Measurements from ENCODE around the gene WFDC10B. TPM values are rescaled to one million over a fixed set of nuclear protein-coding genes. Genes with fewer than 3 reads are reported as not detected.

The WFDC10B gene
- total and polyA plus RNA-seq, 10 of the 15 experiments (the other 5 are each of a cell fraction or from before 2014, with no cell fraction given) = not detected

GRCh38 chr20:45672765-45673164 is 32.1 kb downstream of the WFDC10B start:
- CTCF ChIA-PET = no interaction called here
- SMC1A ChIA-PET (ENCODE audit: uncharacterized antibody, unreplicated experiment) = no interaction called here
- no peak for ATAC-seq

More at GRCh38 chr20:45672765-45673164, 32.1 kb downstream of the WFDC10B start:
- H3K27me3 ChIP-seq (replicated peaks in 1 of 2; ENCODE audit: control insufficient read depth in 2 of 2, insufficient read depth in 2 of 2, low read length in 1 of 2) = no peaks in the 10 kb centered on the region
- DNase-seq (ENCODE audit: low read depth, low spot score) (no peak), FAIRE-seq (no peak)
- H3K9me3 ChIP-seq (replicated peaks; ENCODE audit: control insufficient read depth, insufficient read depth, low read length) = no peaks in the 10 kb centered on the region
- no peak overlapping the region for H3K27ac ChIP-seq (ENCODE audit: control insufficient read depth, insufficient read depth)
- no peak for TF ChIP-seq PKNOX1 (IDR thresholded peaks at IDR 0.05)
- no peak for TF ChIP-seq CHD1 (IDR thresholded peaks at IDR 0.05; ENCODE audit: low read depth, low read length)
- no peak for TF ChIP-seq ZNF592 (IDR thresholded peaks at IDR 0.05)
- TF ChIP-seq SRF (IDR thresholded peaks at IDR 0.05; ENCODE audit: low read depth in 2 of 2, low read length in 2 of 2) = no peak
- TF ChIP-seq EED (IDR thresholded peaks at IDR 0.05; ENCODE audit: low read depth) = no peak
- no peak for TF ChIP-seq STAT3 (IDR thresholded peaks at IDR 0.05; ENCODE audit: low read depth, low read length)
- TF ChIP-seq E2F4 (IDR thresholded peaks at IDR 0.05; ENCODE audit: low read depth, low read length) = no peak
- TF ChIP-seq HDAC6 (IDR thresholded peaks at IDR 0.05; ENCODE audit: unreplicated experiment) = no peak
- TF ChIP-seq RBBP5 (conservative IDR thresholded peaks at IDR 0.05) = no peak
- TF ChIP-seq KDM1A (IDR thresholded peaks at IDR 0.05; ENCODE audit: borderline replicate concordance) = no peak
- TF ChIP-seq MTA3 (IDR thresholded peaks at IDR 0.05; ENCODE audit: borderline replicate concordance, low read length) = no peak
- TF ChIP-seq FOXK2 (IDR thresholded peaks at IDR 0.05) = no peak
- TF ChIP-seq BACH1 (IDR thresholded peaks at IDR 0.05; ENCODE audit: borderline replicate concordance) = no peak
- no peak for TF ChIP-seq RELB (IDR thresholded peaks at IDR 0.05; ENCODE audit: low read depth)
- H3K4me3 ChIP-seq = no peak overlapping the region
- H3K4me2 ChIP-seq (ENCODE audit: control insufficient read depth, insufficient read depth) = no peak overlapping the region
- in situ Hi-C loops (cut with MboI) = no loop called here
- intact Hi-C loops (cut with micrococcal nuclease; ENCODE audit: unreplicated experiment) = no loop called here
- POLR2A ChIA-PET = no interaction called here
- H3K9ac ChIP-seq (ENCODE audit: control insufficient read depth, insufficient read depth, low read length) = no peak overlapping the region
- no peaks in the 10 kb centered on the region for H3K79me2 ChIP-seq (ENCODE audit: control insufficient read depth, insufficient read depth, low read length)
- RAD21 ChIA-PET (ENCODE audit: unreplicated experiment) = no interaction called here
- no peaks in the 10 kb centered on the region for H3K4me1 ChIP-seq (ENCODE audit: control insufficient read depth, insufficient read depth, low read length)
- no peak overlapping the region for H2AFZ ChIP-seq (ENCODE audit: control insufficient read depth, low read depth, low read length)
- no peaks in the 10 kb centered on the region for H4K20me1 ChIP-seq (ENCODE audit: control insufficient read depth, insufficient read depth)
- H3K36me3 ChIP-seq (ENCODE audit: control insufficient read depth in 2 of 2, insufficient read depth in 2 of 2, low read length in 1 of 2) = no peaks in the 10 kb centered on the region
- BruUV-seq (replicated peaks) = no TSS peak

Data from GM12878 (cell line).